ENCODE measurements around the gene GRIK4.
"Not testable (repeated sequence)": the region's sequence is repeated elsewhere in the genome, so short reads cannot be mapped to it uniquely, and the experiment has no call there.

The GRIK4 gene

DNA sequence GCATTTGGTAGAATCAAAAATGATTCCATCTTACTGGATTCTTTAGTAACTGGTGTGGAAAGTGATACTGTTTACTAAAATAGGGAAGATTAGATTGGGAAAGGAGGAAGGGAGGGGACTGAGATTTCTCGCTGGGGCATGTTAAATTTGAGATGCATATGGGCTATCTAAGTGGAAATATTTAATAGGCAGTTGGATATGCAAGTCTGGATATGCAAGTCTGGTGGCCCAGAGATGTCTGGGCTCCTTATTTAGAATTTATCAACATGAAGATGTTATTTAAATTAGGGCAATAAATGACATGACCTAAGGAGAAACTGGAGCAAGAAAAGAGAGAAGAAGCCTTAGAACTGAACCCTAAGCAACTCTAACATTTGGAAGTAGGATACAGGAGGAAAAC lies 495.4 kb downstream of the GRIK4 start:
- DNase-seq (ENCODE audit: insufficient read length, low spot score) (no peak), FAIRE-seq (no peak)

- no peak for FAIRE-seq
- DNase-seq (ENCODE audit: insufficient read length, low spot score), result no peak
Observed at GRCh38 chr11:121008551-121008950, 497.0 kb downstream of the GRIK4 start.

- DNase-seq (ENCODE audit: insufficient read length, low spot score) (no peak), FAIRE-seq (no peak)
Observed at GRCh38 chr11:121012091-121012490, 500.5 kb downstream of the GRIK4 start.

DNA sequence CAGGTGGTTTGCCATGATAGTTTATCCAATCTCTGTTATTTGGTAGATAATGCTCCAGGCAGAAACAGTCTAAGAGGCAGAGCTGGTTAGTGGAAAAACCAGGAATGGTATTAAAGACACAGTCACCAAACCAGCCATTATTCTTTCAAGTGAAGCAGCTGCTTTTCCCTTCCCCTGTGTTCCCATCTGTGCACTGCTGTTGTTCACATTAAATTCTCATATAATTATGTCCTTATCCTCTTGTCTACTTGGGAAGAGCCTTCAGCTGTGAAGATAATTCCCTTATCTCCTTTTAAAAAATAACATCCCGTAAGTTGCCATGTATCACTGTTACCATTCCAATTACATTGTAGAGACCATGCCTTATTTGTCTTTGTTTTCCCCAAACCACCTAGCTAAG lies 507.2 kb downstream of the GRIK4 start:
- DNase-seq (ENCODE audit: insufficient read length, low spot score), result no peak
- no peak for FAIRE-seq

- FAIRE-seq; DNase-seq (ENCODE audit: insufficient read length, low spot score): not testable (repeated sequence)
Observed at GRCh38 chr11:121021718-121022117, 510.2 kb downstream of the GRIK4 start.

DNA sequence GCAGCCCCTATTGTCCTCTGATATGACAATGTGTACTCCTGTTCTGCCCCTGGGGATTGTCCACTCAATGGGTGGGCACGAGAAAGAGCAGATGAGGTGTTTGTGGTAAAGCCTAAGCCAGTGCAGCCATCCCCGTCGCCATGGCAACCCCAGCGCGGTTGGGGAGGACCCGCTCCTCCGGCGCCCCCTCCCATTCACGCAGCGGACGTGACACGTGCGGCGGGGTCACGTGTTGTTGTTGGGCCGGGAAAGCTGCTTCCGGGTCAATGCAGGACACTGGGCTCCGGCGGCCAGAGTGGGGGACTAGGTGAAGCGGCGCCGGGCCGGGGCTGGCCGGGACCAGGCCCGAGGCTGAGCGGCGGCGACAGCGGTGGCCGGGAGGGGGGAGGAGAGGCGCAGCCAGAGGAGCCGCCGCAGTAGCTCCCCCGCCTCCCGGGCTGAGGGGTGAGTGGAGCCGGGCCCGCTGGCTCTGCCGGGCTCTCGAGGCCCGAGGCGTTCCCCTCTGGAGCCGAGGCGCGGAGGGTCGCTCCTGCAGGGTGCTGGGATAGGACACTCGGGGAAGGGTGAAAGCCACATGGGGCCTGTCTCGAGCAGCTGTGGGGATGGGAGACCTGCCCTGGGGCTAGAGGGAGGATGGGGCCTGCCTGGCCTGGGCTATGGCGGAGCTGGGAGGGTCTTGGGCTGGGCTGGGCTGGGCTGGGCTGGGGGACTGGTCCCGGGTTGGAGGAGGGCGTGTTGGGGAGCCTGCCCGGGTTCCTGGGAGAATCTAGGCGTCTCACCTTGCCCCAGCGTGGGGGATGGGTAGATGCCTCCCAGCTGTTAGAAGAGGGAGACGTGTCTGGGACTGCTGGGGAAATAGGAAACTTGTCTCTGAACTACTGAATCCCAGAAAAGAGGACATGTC lies 512.6 kb downstream of the GRIK4 start, which contains the start of gene TBCEL:
TSS of gene TBCEL (plus strand) at position 255 of the 904 bp plus-strand sequence. CDS start 21,589 bp downstream, outside the sequence.
- DNase-seq (ENCODE audit: insufficient read length, low spot score) (peak; percentile 91), FAIRE-seq (peak; percentile 97)

DNA sequence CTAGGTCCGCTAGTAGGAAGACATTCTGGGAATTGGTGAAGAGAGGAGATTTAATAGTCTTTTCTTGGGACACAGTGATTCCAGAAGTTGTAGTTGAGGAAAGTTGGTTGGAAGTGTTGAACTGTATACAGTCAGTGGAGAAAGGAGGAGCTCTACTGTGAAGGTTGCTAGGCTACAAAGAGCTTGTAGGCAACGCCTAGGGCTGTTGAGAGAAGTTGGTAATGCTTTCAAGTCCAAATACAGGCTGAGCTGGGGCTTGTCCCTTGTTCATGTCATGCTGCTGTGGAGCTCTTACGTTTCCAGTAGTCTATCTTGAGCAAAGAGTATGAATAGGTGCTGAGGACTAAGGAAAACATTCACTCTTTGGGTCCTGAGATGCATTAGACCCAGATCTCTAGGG lies 513.4 kb downstream of the GRIK4 start:
- FAIRE-seq, result no peak
- DNase-seq (ENCODE audit: insufficient read length, low spot score), result no peak

GRCh38 chr11:121029153-121029552 lies 517.6 kb downstream of the GRIK4 start:
- DNase-seq (ENCODE audit: insufficient read length, low spot score), result no peak
- FAIRE-seq, result no peak

GRCh38 chr11:121029813-121030445 lies 518.4 kb downstream of the GRIK4 start:
- FAIRE-seq, result no peak
- DNase-seq (ENCODE audit: insufficient read length, low spot score), result no peak

- DNase-seq (ENCODE audit: insufficient read length, low spot score) (no peak), FAIRE-seq (no peak)
Observed at GRCh38 chr11:121031167-121031566, 519.6 kb downstream of the GRIK4 start.

- not testable (repeated sequence) for FAIRE-seq; DNase-seq (ENCODE audit: insufficient read length, low spot score)
Observed at GRCh38 chr11:121031648-121032047, 520.1 kb downstream of the GRIK4 start.

DNA sequence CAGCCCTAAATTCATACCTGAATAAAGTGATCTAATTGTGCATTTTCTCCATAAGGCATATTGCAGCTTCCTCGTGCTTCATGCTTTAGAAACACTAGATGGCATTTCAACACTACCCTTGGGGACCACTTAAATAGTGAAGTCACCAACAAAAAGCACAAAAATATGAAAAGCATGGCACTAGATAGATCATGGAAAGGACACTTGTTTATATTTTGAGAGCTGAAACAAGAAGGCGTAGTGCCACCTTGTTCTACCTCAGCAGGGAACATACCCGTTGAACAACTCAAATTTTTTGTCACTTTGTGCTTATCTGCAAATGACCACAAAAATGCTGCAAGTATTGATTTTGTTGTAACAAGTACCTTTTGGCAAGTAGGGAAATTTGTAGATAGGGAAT lies 521.0 kb downstream of the GRIK4 start:
- DNase-seq (ENCODE audit: insufficient read length, low spot score) (no peak), FAIRE-seq (no peak)

GRCh38 chr11:121033635-121034034 lies 522.1 kb downstream of the GRIK4 start:
- DNase-seq (ENCODE audit: insufficient read length, low spot score) (no peak), FAIRE-seq (no peak)

- DNase-seq (ENCODE audit: insufficient read length, low spot score), result no peak
- no peak for FAIRE-seq
Observed at GRCh38 chr11:121035169-121035755, 523.7 kb downstream of the GRIK4 start.

- no peak for FAIRE-seq
- no peak for DNase-seq (ENCODE audit: insufficient read length, low spot score)
Observed at GRCh38 chr11:121035780-121036179, 524.2 kb downstream of the GRIK4 start.

- FAIRE-seq, result no peak
- no peak for DNase-seq (ENCODE audit: insufficient read length, low spot score)
Observed at GRCh38 chr11:121037016-121037415, 525.5 kb downstream of the GRIK4 start.
